ENCODE data around the gene MYH3.

DNA sequence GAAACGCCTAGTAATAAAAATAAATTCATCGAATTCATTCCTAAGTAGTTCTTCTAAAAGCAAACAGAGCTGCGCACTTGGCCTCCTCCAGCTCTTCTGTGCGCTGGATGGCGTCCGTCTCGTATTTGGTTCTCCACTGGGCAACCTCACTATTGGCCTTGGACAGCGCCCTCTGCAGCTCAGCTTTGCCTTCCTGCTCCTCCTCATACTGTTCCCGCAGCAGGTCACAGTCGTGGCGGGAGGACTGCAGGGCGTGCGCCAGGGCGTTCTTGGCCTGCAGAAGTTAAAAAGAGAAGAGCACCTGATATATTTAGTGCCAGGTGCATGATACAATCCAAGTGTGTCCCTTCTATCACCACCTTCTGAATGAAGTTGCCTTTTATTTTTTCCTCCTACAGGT is 21.8 kb downstream of the MYH3 start:
- TF ChIP-seq POLR2A (IDR thresholded peaks at IDR 0.05; ENCODE audit: low read length) (no peak), GATA1 (IDR thresholded peaks at IDR 0.05; ENCODE audit: low read depth, low read length) (no peak)

Data from erythroblast (primary cell).